ENCODE data around the gene ZC3H4. TPM values are rescaled to one million over a fixed set of nuclear protein-coding genes. Genes with fewer than 3 reads are reported as not detected.
A peak's percentile ranks its signal among the peaks of the same experiment; 100 is the strongest.

The ZC3H4 gene
- total RNA-seq, 1 experiment from 2014 or later = 73.0 TPM

DNA sequence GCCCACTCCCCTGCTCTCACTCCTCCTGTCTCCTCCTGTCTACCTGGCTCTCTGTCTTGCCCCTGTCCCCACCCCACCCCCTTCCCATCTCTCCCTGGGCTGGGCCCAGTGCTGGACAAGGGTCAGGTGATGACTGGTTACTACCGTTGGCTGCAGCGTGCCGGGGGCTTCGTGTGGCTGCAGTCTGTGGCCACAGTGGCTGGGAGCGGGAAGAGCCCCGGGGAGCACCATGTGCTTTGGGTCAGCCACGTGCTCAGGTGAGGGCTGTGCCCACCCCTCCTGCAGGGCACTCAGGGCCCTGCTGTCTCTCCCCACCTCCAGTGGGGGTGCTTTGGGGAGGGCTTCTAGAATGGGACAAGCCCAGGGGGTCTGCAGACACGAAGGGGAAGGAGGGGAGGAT is 72.7 kb downstream of the ZC3H4 start:
- Mint-ChIP-seq H3K36me3 (ENCODE audit: insufficient read depth, unreplicated experiment) (peaks cover 25% of the 10 kb centered on the region), H3K9me3 (ENCODE audit: low read depth, unreplicated experiment) (no peaks in the 10 kb centered on the region), H3K4me3 (ENCODE audit: low read depth, unreplicated experiment) (no peak overlapping the region), H3K27ac (ENCODE audit: unreplicated experiment) (no peak overlapping the region), H3K27me3 (ENCODE audit: unreplicated experiment) (no peaks in the 10 kb centered on the region), H3K4me1 (ENCODE audit: low read depth, unreplicated experiment) (peaks cover 2% of the 10 kb centered on the region)
- TF ChIP-seq, protein P1, sequence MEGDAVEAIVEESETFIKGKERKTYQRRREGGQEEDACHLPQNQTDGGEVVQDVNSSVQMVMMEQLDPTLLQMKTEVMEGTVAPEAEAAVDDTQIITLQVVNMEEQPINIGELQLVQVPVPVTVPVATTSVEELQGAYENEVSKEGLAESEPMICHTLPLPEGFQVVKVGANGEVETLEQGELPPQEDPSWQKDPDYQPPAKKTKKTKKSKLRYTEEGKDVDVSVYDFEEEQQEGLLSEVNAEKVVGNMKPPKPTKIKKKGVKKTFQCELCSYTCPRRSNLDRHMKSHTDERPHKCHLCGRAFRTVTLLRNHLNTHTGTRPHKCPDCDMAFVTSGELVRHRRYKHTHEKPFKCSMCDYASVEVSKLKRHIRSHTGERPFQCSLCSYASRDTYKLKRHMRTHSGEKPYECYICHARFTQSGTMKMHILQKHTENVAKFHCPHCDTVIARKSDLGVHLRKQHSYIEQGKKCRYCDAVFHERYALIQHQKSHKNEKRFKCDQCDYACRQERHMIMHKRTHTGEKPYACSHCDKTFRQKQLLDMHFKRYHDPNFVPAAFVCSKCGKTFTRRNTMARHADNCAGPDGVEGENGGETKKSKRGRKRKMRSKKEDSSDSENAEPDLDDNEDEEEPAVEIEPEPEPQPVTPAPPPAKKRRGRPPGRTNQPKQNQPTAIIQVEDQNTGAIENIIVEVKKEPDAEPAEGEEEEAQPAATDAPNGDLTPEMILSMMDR (IDR thresholded peaks at IDR 0.05; ENCODE audit: unreplicated experiment) = no peak
- intact Hi-C loops (cut with micrococcal nuclease; ENCODE audit: unreplicated experiment) = no loop called here
- no peak for DNase-seq
- no TSS peak for BruUV-seq (replicated peaks)
- CTCF ChIA-PET = no interaction called here

DNA sequence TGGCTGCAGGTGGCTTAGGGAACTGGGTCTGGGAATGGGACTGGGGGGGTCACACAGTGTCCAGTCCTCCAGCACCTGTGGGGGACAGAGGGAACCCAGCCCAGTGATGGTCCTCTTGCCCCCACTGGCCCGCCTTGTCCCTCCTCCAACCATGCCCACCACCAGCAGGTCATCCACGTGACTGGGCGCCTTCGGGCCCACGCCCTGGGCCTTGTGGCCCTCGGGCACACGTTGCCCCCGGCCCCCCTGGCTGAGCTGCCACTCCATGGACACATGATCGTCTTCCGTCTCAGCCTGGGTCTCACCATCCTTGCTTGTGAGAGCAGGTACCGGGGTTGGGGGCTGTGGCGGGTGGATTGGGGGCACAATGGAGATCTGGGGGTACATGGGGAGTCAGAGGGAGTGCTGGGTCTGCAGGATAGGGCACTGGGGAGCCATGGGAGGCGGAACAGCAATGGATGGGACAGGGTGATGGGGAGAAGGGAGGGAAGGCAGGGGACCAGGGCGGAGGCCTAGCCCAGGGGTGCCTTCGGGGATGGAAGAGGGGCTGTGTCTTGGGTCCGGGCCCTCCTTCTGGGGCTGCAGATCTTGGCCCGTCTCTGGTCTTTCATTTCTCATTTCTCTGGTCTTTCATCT is 74.2 kb downstream of the ZC3H4 start:
- BruUV-seq (replicated peaks) = no TSS peak
- TF ChIP-seq, protein P1 (IDR thresholded peaks at IDR 0.05; ENCODE audit: unreplicated experiment) = no peak
- H3K27ac Mint-ChIP-seq (ENCODE audit: unreplicated experiment) = no peak overlapping the region
- H3K4me1 Mint-ChIP-seq (ENCODE audit: low read depth, unreplicated experiment) = peaks cover 16% of the 10 kb centered on the region
- H3K9me3 Mint-ChIP-seq (ENCODE audit: low read depth, unreplicated experiment) = no peaks in the 10 kb centered on the region
- peaks cover 36% of the 10 kb centered on the region for H3K36me3 Mint-ChIP-seq (ENCODE audit: insufficient read depth, unreplicated experiment)
- no peak overlapping the region for H3K4me3 Mint-ChIP-seq (ENCODE audit: low read depth, unreplicated experiment)
- no peaks in the 10 kb centered on the region for H3K27me3 Mint-ChIP-seq (ENCODE audit: unreplicated experiment)
- DNase-seq = no peak
- intact Hi-C loops (cut with micrococcal nuclease; ENCODE audit: unreplicated experiment) = loop anchor here (10.0 kb wide), 1 partner anchor 285 kb away; no protein-coding TSS in a partner anchor
- CTCF ChIA-PET = no interaction called here

DNA sequence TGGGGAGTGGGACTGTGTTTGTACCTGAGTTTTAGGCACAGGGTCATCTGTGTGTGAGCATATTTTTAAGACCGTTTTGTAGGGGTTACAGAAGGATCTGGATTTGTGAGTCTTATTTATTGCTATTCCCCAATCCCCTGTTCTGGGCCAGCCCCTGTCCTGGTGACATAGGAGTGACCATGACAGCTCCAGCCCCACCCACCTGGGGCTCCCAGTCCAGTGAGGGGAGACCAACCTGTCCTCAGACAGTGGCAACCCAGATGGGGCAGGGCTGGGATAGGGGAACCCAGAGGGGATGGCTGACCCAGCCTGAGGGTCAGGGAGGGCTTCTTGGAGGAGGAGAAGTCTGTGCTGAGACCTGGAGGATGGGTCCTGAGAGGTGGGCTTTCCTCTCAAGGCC is 75.8 kb downstream of the ZC3H4 start:
- H3K4me1 Mint-ChIP-seq (ENCODE audit: low read depth, unreplicated experiment) = peaks cover 17% of the 10 kb centered on the region
- peaks cover 36% of the 10 kb centered on the region for H3K36me3 Mint-ChIP-seq (ENCODE audit: insufficient read depth, unreplicated experiment)
- H3K27me3 Mint-ChIP-seq (ENCODE audit: unreplicated experiment) = no peaks in the 10 kb centered on the region
- DNase-seq = no peak
- no peak overlapping the region for H3K27ac Mint-ChIP-seq (ENCODE audit: unreplicated experiment)
- BruUV-seq (replicated peaks) = no TSS peak
- no peak overlapping the region for H3K4me3 Mint-ChIP-seq (ENCODE audit: low read depth, unreplicated experiment)
- CTCF ChIA-PET = no interaction called here
- no peaks in the 10 kb centered on the region for H3K9me3 Mint-ChIP-seq (ENCODE audit: low read depth, unreplicated experiment)
- intact Hi-C loops (cut with micrococcal nuclease; ENCODE audit: unreplicated experiment) = loop anchor here (10.0 kb wide), 1 partner anchor 283 kb away; no protein-coding TSS in a partner anchor
- TF ChIP-seq, protein P1 (IDR thresholded peaks at IDR 0.05; ENCODE audit: unreplicated experiment) = no peak

DNA sequence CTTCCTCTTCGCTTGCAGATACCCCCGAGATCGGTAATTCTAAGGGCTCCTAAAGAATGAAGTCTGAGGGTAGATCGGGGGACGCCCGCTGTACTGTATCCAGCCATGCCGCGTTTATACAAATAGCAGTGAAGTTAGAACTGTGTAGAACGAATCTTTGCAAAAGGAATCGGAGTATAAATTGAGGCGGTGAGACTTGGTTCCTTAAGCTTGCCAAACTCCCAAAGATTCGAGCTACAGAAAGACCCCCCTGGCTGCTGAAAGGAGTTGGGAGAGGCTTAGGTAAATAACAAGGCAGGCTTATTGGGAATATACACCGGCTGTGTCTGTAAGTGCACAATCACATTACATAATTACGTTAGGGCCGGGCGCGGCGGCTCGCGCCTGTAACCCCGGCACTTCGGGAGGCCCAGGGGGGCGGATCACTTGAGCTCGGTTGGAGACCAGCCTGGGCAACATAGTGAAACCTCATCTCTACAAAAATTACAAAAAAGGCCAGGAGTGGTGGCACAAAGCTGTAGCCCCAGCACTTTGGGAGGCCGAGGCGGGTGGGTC is 77.4 kb downstream of the ZC3H4 start:
- H3K27me3 Mint-ChIP-seq (ENCODE audit: unreplicated experiment) = peaks cover 4% of the 10 kb centered on the region
- peak; percentile 47 for DNase-seq
- TF ChIP-seq, protein P1 (IDR thresholded peaks at IDR 0.05; ENCODE audit: unreplicated experiment) = no peak
- H3K36me3 Mint-ChIP-seq (ENCODE audit: insufficient read depth, unreplicated experiment) = peaks cover 34% of the 10 kb centered on the region
- H3K9me3 Mint-ChIP-seq (ENCODE audit: low read depth, unreplicated experiment) = no peaks in the 10 kb centered on the region
- H3K4me3 Mint-ChIP-seq (ENCODE audit: low read depth, unreplicated experiment) = peak overlapping the region; percentile 70
- intact Hi-C loops (cut with micrococcal nuclease; ENCODE audit: unreplicated experiment) = loop anchor here (1.0 to 10.0 kb wide), 2 partner anchors 89 to 281 kb away; no protein-coding TSS in a partner anchor
- CTCF ChIA-PET = interaction anchor here (0.6 to 1.4 kb wide), 6 partner anchors 17 to 814 kb away, joined by 3 to 7 read pairs (median 4); no protein-coding TSS in a partner anchor
- H3K4me1 Mint-ChIP-seq (ENCODE audit: low read depth, unreplicated experiment) = peaks cover 24% of the 10 kb centered on the region
- H3K27ac Mint-ChIP-seq (ENCODE audit: unreplicated experiment) = peak overlapping the region; percentile 73
- no TSS peak for BruUV-seq (replicated peaks)
